Gastroesophageal sphincter (tissue), 3 donors: Measurements from ENCODE around the gene CDH6.

ENCODE experiments used
- CTCF ChIP-seq, 4 experiments: fragments of 200-600 bp in 2 of 4; fragments of 450-650 bp in 2 of 4; sonication (generic) in 1 of 4; IDR thresholded peaks; one replicate each; pipeline ENCODE4 v1.5.1; 2017 to 2019; ENCODE audit warnings: antibody characterized with exemption in 4 of 4, mild to moderate bottlenecking in 2 of 4, moderate library complexity in 2 of 4
- EP300 ChIP-seq: sonication (generic); formaldehyde crosslinking; IDR thresholded peaks from one replicate; pipeline ENCODE4 v1.6.1; 2017; ENCODE audit warnings: antibody characterized with exemption, mild to moderate bottlenecking
- POLR2A ChIP-seq, 2 donors: fragments of 450-650 bp; IDR thresholded peaks; one replicate each; pipeline ENCODE4 v1.6.1; 2017; ENCODE audit warnings: antibody characterized with exemption in 2 of 2, mild to moderate bottlenecking in 2 of 2, moderate library complexity in 1 of 2
- POLR2AphosphoS5 ChIP-seq: sonication (generic); formaldehyde crosslinking; IDR thresholded peaks from one replicate; pipeline ENCODE4 v1.6.1; 2017; ENCODE audit warnings: antibody characterized with exemption

GRCh38 chr5:31187591-31187990 is 5.9 kb upstream of the CDH6 start:
- TF ChIP-seq CTCF (IDR thresholded peaks at IDR 0.05) (no peak), POLR2A (IDR thresholded peaks at IDR 0.05) (no peak), EP300 (no peak), POLR2AphosphoS5 (no peak)
